HepG2 (cell line): Measurements from ENCODE around the gene TADA1. TPM values are rescaled to one million over a fixed set of nuclear protein-coding genes. Genes with fewer than 3 reads are reported as not detected.

Source experiments
- ATAC-seq: fragments of 200-7000 bp; cut with Tn5 transposase; 3 replicates; pipeline ENCODE4 v1.9.1; 2020; ENCODE audit warnings: mild to moderate bottlenecking, moderate library complexity
- BruUV-seq: library from RNA; stranded (reverse); fragments of 400-500 nt; replicated peaks from 2 replicates; lab custom pipeline; 2021; lab: Mats Ljungman, UMichigan
- CTCF ChIA-PET: fragments of 300-600 bp; formaldehyde crosslinking; extraction: SDS; loops from one replicate; lab custom pipeline; 2021; ENCODE audit warnings: low total read pairs, inconsistent platforms, low intra/inter-chr PET ratio; lab: Yijun Ruan, JAX
- POLR2A ChIA-PET: fragments of 350-600 bp; sonication (Branson Sonifier 250); formaldehyde crosslinking; loops from one replicate; lab custom pipeline; 2020; ENCODE audit warnings: antibody characterized with exemption, inconsistent platforms; lab: Yijun Ruan, JAX
- DNase-seq: peaks from one replicate; pipeline ENCODE4 v3.0.0-alpha.2; 2015; ENCODE audit warnings: low spot score
- FAIRE-seq: peaks from 3 replicates; lab custom pipeline; 2011; peaks lifted over from hg19 to GRCh38; lab: Jason Lieb, UNC
- H2AFZ ChIP-seq: one replicate; pipeline ENCODE4 v1.6.1; 2011; ENCODE audit warnings: low read length, inconsistent platforms
- H3K27ac ChIP-seq: fragments of 300-600 bp; 3 replicates; pipeline ENCODE4 v1.8.0; 2011; ENCODE audit warnings: mixed run types, mild to moderate bottlenecking, mixed read lengths, low read length, inconsistent platforms; ENCODE audit not compliant: insufficient read depth; ENCODE audit errors: extremely low read length
- H3K27me3 ChIP-seq, 2 experiments: fragments of 200-600 bp in 1 of 2; 2 replicates in 1 of 2; 3 replicates in 1 of 2; pipeline versions ENCODE4 v1.6.0 to v1.8.0; 2011; ENCODE audit warnings: low read length in 2 of 2, mild to moderate bottlenecking in 2 of 2, moderate library complexity in 2 of 2, inconsistent platforms in 1 of 2; ENCODE audit not compliant: insufficient read depth in 2 of 2, control insufficient read depth in 1 of 2
- H3K36me3 ChIP-seq, 2 experiments: fragments of 200-600 bp in 1 of 2; replicated peaks in 1 of 2; 2 replicates in 1 of 2; 3 replicates in 1 of 2; pipeline versions ENCODE4 v1.5.1 to v1.8.0; 2011; ENCODE audit warnings: low read length in 2 of 2, inconsistent platforms in 1 of 2; ENCODE audit not compliant: insufficient read depth in 2 of 2, control insufficient read depth in 1 of 2
- H3K4me1 ChIP-seq: 2 replicates; pipeline ENCODE4 v1.5.1; 2012; ENCODE audit warnings: low read length, inconsistent platforms; ENCODE audit not compliant: insufficient read depth
- H3K4me2 ChIP-seq: 2 replicates; pipeline ENCODE4 v1.6.0; 2011; ENCODE audit warnings: low read depth, low read length, inconsistent platforms
- H3K4me3 ChIP-seq, 3 experiments: fragments of 200-600 bp in 1 of 3; sonication (generic), shearing (Covaris generic) in 1 of 3; replicated peaks in 1 of 3; 2 replicates each; pipeline ENCODE4 v1.5.1; 2011 to 2016; ENCODE audit warnings: low read length in 3 of 3, inconsistent platforms in 2 of 3, low read depth in 2 of 3, mild to moderate bottlenecking in 2 of 3, control low read depth in 1 of 3, mixed read lengths in 1 of 3; ENCODE audit not compliant: insufficient read depth in 1 of 3
- H3K79me2 ChIP-seq: one replicate; pipeline ENCODE4 v1.6.1; 2011; ENCODE audit warnings: low read length, inconsistent platforms; ENCODE audit not compliant: insufficient read depth
- H3K9ac ChIP-seq: 2 replicates; pipeline ENCODE4 v1.6.0; 2011; ENCODE audit warnings: mild to moderate bottlenecking, low read depth, low read length, inconsistent platforms; ENCODE audit not compliant: insufficient read depth
- H3K9me3 ChIP-seq: 2 replicates; pipeline ENCODE4 v1.5.1; 2012; ENCODE audit warnings: mild to moderate bottlenecking, low read length
- H4K20me1 ChIP-seq: 2 replicates; pipeline ENCODE4 v1.6.0; 2011; ENCODE audit warnings: inconsistent platforms, mild to moderate bottlenecking, low read length, moderate library complexity; ENCODE audit not compliant: insufficient read depth
- ARNT ChIP-seq: fragments of 450-650 bp; IDR thresholded peaks from 2 replicates; pipeline ENCODE4 v1.6.1; 2017
- CBFB ChIP-seq: sonication (generic); formaldehyde crosslinking; IDR thresholded peaks from 2 replicates; pipeline ENCODE4 v1.4.0; 2020; ENCODE audit warnings: missing genetic modification reagents
- FOSL1 ChIP-seq: sonication (generic); formaldehyde crosslinking; IDR thresholded peaks from 2 replicates; pipeline ENCODE4 v1.9.0; 2021; ENCODE audit warnings: missing genetic modification reagents, borderline replicate concordance
- HDAC2 ChIP-seq: sonication (generic); formaldehyde crosslinking; IDR thresholded peaks from 2 replicates; pipeline ENCODE4 v1.4.0; 2020; ENCODE audit warnings: missing genetic modification reagents
- RNF219 ChIP-seq: sonication (generic); formaldehyde crosslinking; IDR thresholded peaks from 2 replicates; pipeline ENCODE4 v1.5.0; 2020; ENCODE audit warnings: mild to moderate bottlenecking, missing genetic modification reagents
- TOE1 ChIP-seq: sonication (generic); formaldehyde crosslinking; IDR thresholded peaks from 2 replicates; pipeline ENCODE4 v1.4.0; 2020; ENCODE audit warnings: mild to moderate bottlenecking, missing genetic modification reagents
- ZMYM2 ChIP-seq: sonication (generic); formaldehyde crosslinking; IDR thresholded peaks from 2 replicates; pipeline ENCODE4 v1.8.0; 2022; ENCODE audit warnings: mild to moderate bottlenecking, missing genetic modification reagents
- ZNF20 ChIP-seq: sonication (generic); formaldehyde crosslinking; IDR thresholded peaks from 2 replicates; pipeline ENCODE4 v1.4.0; 2020; ENCODE audit warnings: mild to moderate bottlenecking, moderate library complexity, missing genetic modification reagents
- ZNF556 ChIP-seq: sonication (generic); formaldehyde crosslinking; IDR thresholded peaks from 2 replicates; pipeline ENCODE4 v1.4.0; 2020; ENCODE audit warnings: mild to moderate bottlenecking, missing genetic modification reagents, borderline replicate concordance
- WGBS: methylation state at CpG from one replicate; pipeline ENCODE4 v1.1.6; 2017; ENCODE audit warnings: low lambda C conversion rate; 5-methylcytosine and 5-hydroxymethylcytosine counted together
- in situ Hi-C: cut with HindIII; loops from 2 replicates; pipeline ENCODE4 v1.10.0; 2017; ENCODE audit warnings: low pct_unique_long_range_greater_than_20kb; ENCODE audit not compliant: extremely low pct_ligation_motif_present
- intact Hi-C: fragments of 100-400 bp; cut with micrococcal nuclease; formaldehyde crosslinking; loops from one replicate; pipeline ENCODE4 v1.10.0; 2022; ENCODE audit not compliant: unreplicated experiment
- polyA plus RNA-seq, 8 experiments: library from polyadenylated mRNA; depleted of rRNA in 3 of 8; stranded (reverse) in 7 of 8; unstranded in 1 of 8; fragments of >200 nt; fragmentation: Illumina TruSeq in 4 of 8; extraction: Trizol in 4 of 8; gene quantifications; 2 replicates each; pipeline versions ENCODE4 v1.2.1 to v1.2.3, GENCODE V29; 2011 to 2016; ENCODE audit warnings: low read depth in 4 of 8, missing spikeins in 1 of 8, mixed read lengths in 1 of 8; ENCODE audit not compliant: insufficient read depth in 1 of 8
- total RNA-seq, 5 experiments: library from RNA; depleted of rRNA; stranded (reverse); fragments of >200 nt; fragmentation: Illumina TruSeq; extraction: Trizol; gene quantifications; 2 replicates each; pipeline ENCODE4 v1.2.3, GENCODE V29; 2016; ENCODE audit warnings: low read depth in 1 of 5

Gene TADA1
- total and polyA plus RNA-seq, 2 of the 13 experiments (the other 11 are each of a cell fraction or from before 2014, with no cell fraction given): 28.3 to 29.1 TPM

- H3K27me3 ChIP-seq: no peaks in the 10 kb centered on the region
- DNase-seq (no peak), ATAC-seq (no peak), FAIRE-seq (no peak)
- no peak overlapping the region for H3K27ac ChIP-seq
- no peak overlapping the region for H3K4me2 ChIP-seq
- ChIA-PET CTCF (no interaction called here), POLR2A (interaction anchor here (1.2 kb wide), 1 partner anchor 26 kb away, joined by 3 read pairs; the partner anchor contains the start of gene POGK)
- no peaks in the 10 kb centered on the region for H3K36me3 ChIP-seq
- H2AFZ ChIP-seq: no peak overlapping the region
- peaks cover 5% of the 10 kb centered on the region; the same call in 1 of the 2 replicates for H3K4me1 ChIP-seq
- 3% methylated on average over 2 of the region's 2 CpGs for WGBS
- no peak overlapping the region for H3K4me3 ChIP-seq
- in situ Hi-C loops: no loop called here
- H4K20me1 ChIP-seq: no peaks in the 10 kb centered on the region
- H3K9me3 ChIP-seq: no peaks in the 10 kb centered on the region
- TF ChIP-seq ZNF556 (CRISPR knock-in tag) (no peak), CBFB (CRISPR knock-in tag) (no peak), RNF219 (CRISPR knock-in tag) (no peak), FOSL1 (CRISPR knock-in tag) (no peak)
- no TSS peak for BruUV-seq
- intact Hi-C loops: no loop called here
- no peak overlapping the region for H3K9ac ChIP-seq
- no peaks in the 10 kb centered on the region for H3K79me2 ChIP-seq
These were observed 62.4 kb downstream of the TADA1 start for GRCh38 chr1:166813508-166814223.

- BruUV-seq: no TSS peak
- DNase-seq: no peak
- WGBS: 9% methylated on average over 2 of the region's 2 CpGs
- peaks cover 5% of the 10 kb centered on the region; the same call in 1 of the 2 replicates for H3K4me1 ChIP-seq
- no peak overlapping the region for H3K4me3 ChIP-seq
- POLR2A ChIA-PET: no interaction called here
- FAIRE-seq: no peak
- no peak overlapping the region for H3K4me2 ChIP-seq
- intact Hi-C loops: no loop called here
- no peaks in the 10 kb centered on the region for H3K27me3 ChIP-seq
- TF ChIP-seq TOE1 (no peak), HDAC2 (CRISPR knock-in tag) (no peak), ZMYM2 (CRISPR knock-in tag) (no peak), ARNT (no peak), ZNF20 (no peak)
- TF ChIP-seq, all 625 proteins: peak for 0
- H3K9me3 ChIP-seq: no peaks in the 10 kb centered on the region
- H3K36me3 ChIP-seq: no peaks in the 10 kb centered on the region
- no peak overlapping the region for H3K9ac ChIP-seq
- ATAC-seq: no peak
- H3K79me2 ChIP-seq: no peaks in the 10 kb centered on the region
- no peak overlapping the region for H3K27ac ChIP-seq
- H4K20me1 ChIP-seq: no peaks in the 10 kb centered on the region
- in situ Hi-C loops: no loop called here
- CTCF ChIA-PET: no interaction called here
- H2AFZ ChIP-seq: no peak overlapping the region
These were observed 64.4 kb downstream of the TADA1 start for GRCh38 chr1:166811691-166812090.
